ENCODE results near the gene ALG9. TPM values are rescaled to one million over a fixed set of nuclear protein-coding genes. Genes with fewer than 3 reads are reported as not detected.

ALG9 gene
- total RNA-seq, 1 experiment from 2014 or later: 19.7 TPM

DNA sequence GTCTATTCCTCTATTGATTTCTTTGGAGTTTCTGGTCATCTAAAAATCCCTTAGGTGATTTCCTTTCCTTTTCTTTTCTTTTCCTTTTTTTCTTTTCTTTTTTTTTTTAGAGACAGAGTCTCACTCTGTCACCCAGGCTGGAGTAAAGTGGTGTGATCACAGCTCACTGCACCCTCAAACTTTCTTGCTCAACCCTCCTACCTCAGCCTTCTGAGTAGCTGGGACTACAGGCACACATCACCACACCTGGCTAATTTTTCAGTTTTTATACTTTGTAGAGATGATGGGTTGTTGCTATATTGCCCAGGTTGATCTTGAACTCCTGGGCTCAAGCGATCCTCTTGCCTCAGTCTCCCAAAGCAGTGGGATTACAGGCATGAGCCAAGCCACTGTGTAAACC, 45.4 kb upstream of the ALG9 start:
- Mint-ChIP-seq H3K4me1 (peaks cover 44% of the 10 kb centered on the region), H3K27ac (peak overlapping the region; percentile 10; the same call in 1 of the 2 replicates), H3K9me3 (no peaks in the 10 kb centered on the region), H3K4me3 (no peak overlapping the region), H3K27me3 (ENCODE audit: low read depth) (no peaks in the 10 kb centered on the region; the same call in 1 of the 2 replicates), H3K36me3 (no peaks in the 10 kb centered on the region; the same call in 1 of the 2 replicates)
- ATAC-seq (no peak), DNase-seq (ENCODE audit: low spot score) (no peak)
- CTCF ChIA-PET: interaction anchor here (1.4 kb wide), 1 partner anchor 46 kb away, joined by 3 read pairs; no protein-coding TSS in a partner anchor
- POLR2A ChIA-PET: no interaction called here
- TF ChIP-seq CREM (CRISPR knock-in tag; IDR thresholded peaks at IDR 0.05): no peak
- TF ChIP-seq, protein P1, sequence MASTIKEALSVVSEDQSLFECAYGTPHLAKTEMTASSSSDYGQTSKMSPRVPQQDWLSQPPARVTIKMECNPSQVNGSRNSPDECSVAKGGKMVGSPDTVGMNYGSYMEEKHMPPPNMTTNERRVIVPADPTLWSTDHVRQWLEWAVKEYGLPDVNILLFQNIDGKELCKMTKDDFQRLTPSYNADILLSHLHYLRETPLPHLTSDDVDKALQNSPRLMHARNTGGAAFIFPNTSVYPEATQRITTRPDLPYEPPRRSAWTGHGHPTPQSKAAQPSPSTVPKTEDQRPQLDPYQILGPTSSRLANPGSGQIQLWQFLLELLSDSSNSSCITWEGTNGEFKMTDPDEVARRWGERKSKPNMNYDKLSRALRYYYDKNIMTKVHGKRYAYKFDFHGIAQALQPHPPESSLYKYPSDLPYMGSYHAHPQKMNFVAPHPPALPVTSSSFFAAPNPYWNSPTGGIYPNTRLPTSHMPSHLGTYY (CRISPR knock-in tag; IDR thresholded peaks at IDR 0.05): no peak
- no peak for TF ChIP-seq CDX4 (CRISPR knock-in tag; IDR thresholded peaks at IDR 0.05; ENCODE audit: borderline replicate concordance)
- TF ChIP-seq TEAD1 (CRISPR knock-in tag; IDR thresholded peaks at IDR 0.05): no peak
- TF ChIP-seq, protein P2, sequence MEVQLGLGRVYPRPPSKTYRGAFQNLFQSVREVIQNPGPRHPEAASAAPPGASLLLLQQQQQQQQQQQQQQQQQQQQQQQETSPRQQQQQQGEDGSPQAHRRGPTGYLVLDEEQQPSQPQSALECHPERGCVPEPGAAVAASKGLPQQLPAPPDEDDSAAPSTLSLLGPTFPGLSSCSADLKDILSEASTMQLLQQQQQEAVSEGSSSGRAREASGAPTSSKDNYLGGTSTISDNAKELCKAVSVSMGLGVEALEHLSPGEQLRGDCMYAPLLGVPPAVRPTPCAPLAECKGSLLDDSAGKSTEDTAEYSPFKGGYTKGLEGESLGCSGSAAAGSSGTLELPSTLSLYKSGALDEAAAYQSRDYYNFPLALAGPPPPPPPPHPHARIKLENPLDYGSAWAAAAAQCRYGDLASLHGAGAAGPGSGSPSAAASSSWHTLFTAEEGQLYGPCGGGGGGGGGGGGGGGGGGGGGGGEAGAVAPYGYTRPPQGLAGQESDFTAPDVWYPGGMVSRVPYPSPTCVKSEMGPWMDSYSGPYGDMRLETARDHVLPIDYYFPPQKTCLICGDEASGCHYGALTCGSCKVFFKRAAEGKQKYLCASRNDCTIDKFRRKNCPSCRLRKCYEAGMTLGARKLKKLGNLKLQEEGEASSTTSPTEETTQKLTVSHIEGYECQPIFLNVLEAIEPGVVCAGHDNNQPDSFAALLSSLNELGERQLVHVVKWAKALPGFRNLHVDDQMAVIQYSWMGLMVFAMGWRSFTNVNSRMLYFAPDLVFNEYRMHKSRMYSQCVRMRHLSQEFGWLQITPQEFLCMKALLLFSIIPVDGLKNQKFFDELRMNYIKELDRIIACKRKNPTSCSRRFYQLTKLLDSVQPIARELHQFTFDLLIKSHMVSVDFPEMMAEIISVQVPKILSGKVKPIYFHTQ (CRISPR knock-in tag; IDR thresholded peaks at IDR 0.05): no peak

DNA sequence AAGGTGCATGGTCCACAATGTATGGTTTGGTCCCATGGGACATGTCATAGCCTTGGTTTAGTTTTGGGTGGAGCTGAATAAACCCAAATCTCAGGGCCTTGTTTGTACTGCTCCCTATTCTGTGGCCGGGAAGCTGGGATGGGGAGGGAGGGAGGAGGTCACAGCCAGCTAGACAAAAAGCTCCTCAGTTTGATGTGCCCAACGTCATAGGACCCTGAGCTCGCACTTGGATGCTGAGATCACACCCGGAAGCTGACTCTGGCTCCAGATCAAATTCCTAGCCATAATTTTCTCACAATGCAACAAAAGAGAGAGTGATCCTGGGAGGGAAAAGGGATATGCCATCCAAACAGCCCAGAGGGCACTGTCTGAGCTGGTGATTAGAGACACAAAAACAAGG, 42.6 kb upstream of the ALG9 start:
- TF ChIP-seq, protein P3, sequence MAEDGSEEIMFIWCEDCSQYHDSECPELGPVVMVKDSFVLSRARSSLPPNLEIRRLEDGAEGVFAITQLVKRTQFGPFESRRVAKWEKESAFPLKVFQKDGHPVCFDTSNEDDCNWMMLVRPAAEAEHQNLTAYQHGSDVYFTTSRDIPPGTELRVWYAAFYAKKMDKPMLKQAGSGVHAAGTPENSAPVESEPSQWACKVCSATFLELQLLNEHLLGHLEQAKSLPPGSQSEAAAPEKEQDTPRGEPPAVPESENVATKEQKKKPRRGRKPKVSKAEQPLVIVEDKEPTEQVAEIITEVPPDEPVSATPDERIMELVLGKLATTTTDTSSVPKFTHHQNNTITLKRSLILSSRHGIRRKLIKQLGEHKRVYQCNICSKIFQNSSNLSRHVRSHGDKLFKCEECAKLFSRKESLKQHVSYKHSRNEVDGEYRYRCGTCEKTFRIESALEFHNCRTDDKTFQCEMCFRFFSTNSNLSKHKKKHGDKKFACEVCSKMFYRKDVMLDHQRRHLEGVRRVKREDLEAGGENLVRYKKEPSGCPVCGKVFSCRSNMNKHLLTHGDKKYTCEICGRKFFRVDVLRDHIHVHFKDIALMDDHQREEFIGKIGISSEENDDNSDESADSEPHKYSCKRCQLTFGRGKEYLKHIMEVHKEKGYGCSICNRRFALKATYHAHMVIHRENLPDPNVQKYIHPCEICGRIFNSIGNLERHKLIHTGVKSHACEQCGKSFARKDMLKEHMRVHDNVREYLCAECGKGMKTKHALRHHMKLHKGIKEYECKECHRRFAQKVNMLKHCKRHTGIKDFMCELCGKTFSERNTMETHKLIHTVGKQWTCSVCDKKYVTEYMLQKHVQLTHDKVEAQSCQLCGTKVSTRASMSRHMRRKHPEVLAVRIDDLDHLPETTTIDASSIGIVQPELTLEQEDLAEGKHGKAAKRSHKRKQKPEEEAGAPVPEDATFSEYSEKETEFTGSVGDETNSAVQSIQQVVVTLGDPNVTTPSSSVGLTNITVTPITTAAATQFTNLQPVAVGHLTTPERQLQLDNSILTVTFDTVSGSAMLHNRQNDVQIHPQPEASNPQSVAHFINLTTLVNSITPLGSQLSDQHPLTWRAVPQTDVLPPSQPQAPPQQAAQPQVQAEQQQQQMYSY (CRISPR knock-in tag; IDR thresholded peaks at IDR 0.05): no peak
- no peak for TF ChIP-seq GTF2I (CRISPR knock-in tag; conservative IDR thresholded peaks at IDR 0.05)
- no peak for TF ChIP-seq FOXP1 (CRISPR knock-in tag; IDR thresholded peaks at IDR 0.05; ENCODE audit: borderline replicate concordance)
- no peak for TF ChIP-seq ZBTB21 (CRISPR knock-in tag; IDR thresholded peaks at IDR 0.05; ENCODE audit: borderline replicate concordance)
- no peak for TF ChIP-seq RELA (CRISPR knock-in tag; IDR thresholded peaks at IDR 0.05; ENCODE audit: borderline replicate concordance)
- ATAC-seq (no peak), DNase-seq (ENCODE audit: low spot score) (no peak)
- H3K4me1 Mint-ChIP-seq: peaks cover 58% of the 10 kb centered on the region
- H3K27ac Mint-ChIP-seq: no peak overlapping the region
- POLR2A ChIA-PET: no interaction called here
- H3K9me3 Mint-ChIP-seq: no peaks in the 10 kb centered on the region
- CTCF ChIA-PET: interaction anchor here (0.9 to 1.4 kb wide), 3 partner anchors 43 to 69 kb away, joined by 3 read pairs; partner anchors contain the start of gene ALG9
- H3K4me3 Mint-ChIP-seq: no peak overlapping the region
- H3K36me3 Mint-ChIP-seq: no peaks in the 10 kb centered on the region; the same call in 1 of the 2 replicates
- no peaks in the 10 kb centered on the region; the same call in 1 of the 2 replicates for H3K27me3 Mint-ChIP-seq (ENCODE audit: low read depth)

- no peak overlapping the region for H3K27ac Mint-ChIP-seq
- POLR2A ChIA-PET: no interaction called here
Observed at GRCh38 chr11:111913031-111913861, 41.9 kb upstream of the ALG9 start.

More at GRCh38 chr11:111913031-111913861, 41.9 kb upstream of the ALG9 start:
- H3K4me3 Mint-ChIP-seq: no peak overlapping the region
- ATAC-seq (no peak), DNase-seq (ENCODE audit: low spot score) (no peak)
- H3K9me3 Mint-ChIP-seq: no peaks in the 10 kb centered on the region
- H3K4me1 Mint-ChIP-seq: peaks cover 51% of the 10 kb centered on the region
- no peaks in the 10 kb centered on the region for H3K36me3 Mint-ChIP-seq
- H3K27me3 Mint-ChIP-seq (ENCODE audit: low read depth): no peaks in the 10 kb centered on the region; the same call in 1 of the 2 replicates
- CTCF ChIA-PET: interaction anchor here (1.1 to 1.4 kb wide), 2 partner anchors 42 to 70 kb away, joined by 3 read pairs; partner anchors contain the start of gene ALG9
- TF ChIP-seq, protein P3 (CRISPR knock-in tag; IDR thresholded peaks at IDR 0.05): peak; percentile 60; the same call in 1 of the 2 replicates
- no peak for TF ChIP-seq SMAD3 (CRISPR knock-in tag; IDR thresholded peaks at IDR 0.05; ENCODE audit: borderline replicate concordance)

All from WTC11 (cell line).